Heart right ventricle (tissue), 16 donors: ENCODE results near the gene LENEP. TPM values are rescaled to one million over a fixed set of nuclear protein-coding genes. Genes with fewer than 3 reads are reported as not detected.
"Not testable (repeated sequence)": the region's sequence is repeated elsewhere in the genome, so short reads cannot be mapped to it uniquely, and the experiment has no call there.

Source experiments
- ATAC-seq, 8 donors: fragments of 200-7000 bp; cut with Tn5 transposase; one replicate each; pipeline ENCODE4 v1.9.1; 2020; ENCODE audit warnings: mild to moderate bottlenecking in 8 of 8, moderate library complexity in 8 of 8, moderate number of reproducible peaks in 1 of 8
- DNase-seq, 2 donors: peaks; one replicate each; pipeline ENCODE4 v3.0.0-alpha.2; 2020
- H3K27ac ChIP-seq, 10 donors: fragments of 200-600 bp; sonication (generic) in 2 of 10; one replicate each; pipeline versions ENCODE4 v1.5.0 to v1.8.0; 2020 to 2022; ENCODE audit warnings: mild to moderate bottlenecking in 3 of 10
- H3K27me3 ChIP-seq, 7 donors: fragments of 200-600 bp; one replicate each; pipeline ENCODE4 v1.8.0; 2021 to 2022; ENCODE audit warnings: mild to moderate bottlenecking in 2 of 7
- H3K36me3 ChIP-seq, 9 donors: fragments of 200-600 bp; sonication (generic) in 1 of 9; one replicate each; pipeline versions ENCODE4 v1.5.0 to v1.8.0; 2020 to 2022; ENCODE audit warnings: mild to moderate bottlenecking in 2 of 9
- H3K4me1 ChIP-seq, 9 donors: fragments of 200-600 bp; sonication (generic) in 1 of 9; one replicate each; pipeline versions ENCODE4 v1.5.0 to v1.8.0; 2020 to 2022; ENCODE audit warnings: mild to moderate bottlenecking in 4 of 9
- H3K4me3 ChIP-seq, 10 donors: fragments of 200-600 bp; sonication (generic) in 2 of 10; one replicate each; pipeline versions ENCODE4 v1.5.0 to v1.8.0; 2020 to 2022; ENCODE audit warnings: mild to moderate bottlenecking in 7 of 10, moderate library complexity in 2 of 10
- H3K9me3 ChIP-seq, 11 donors: fragments of 200-600 bp in 10 of 11; sonication (generic) in 2 of 11; one replicate each; pipeline versions ENCODE4 v1.5.0 to v1.8.0; 2013 to 2022; ENCODE audit warnings: mild to moderate bottlenecking in 2 of 11, control low read depth in 1 of 11, moderate library complexity in 1 of 11
- WGBS, 2 donors: extraction: QIAGEN DNeasy Blood & Tissue Kit; methylation state at CpG; one replicate each; pipeline ENCODE4 v1.1.7; 2013; ENCODE audit warnings: inconsistent platforms in 1 of 2; 5-methylcytosine and 5-hydroxymethylcytosine counted together
- intact Hi-C, 10 donors: fragments of 100-400 bp; cut with DNase I; formaldehyde crosslinking; loops; one replicate each; pipeline versions ENCODE4 v1.11.1 to v1.14.2; 2022
- polyA plus RNA-seq, 2 donors: library from polyadenylated mRNA; stranded (reverse); fragments of 200-250 nt; gene quantifications; one replicate each; pipeline ENCODE4 v1.2.3, GENCODE V29; 2013
- total RNA-seq, 10 donors: library from RNA; stranded (reverse); fragmentation: NEBNext Ultra II Directional in 3 of 10; extraction: Animal tissue kit (Norgen Biotek cat#: 25700) in 3 of 10; gene quantifications; one replicate each; pipeline versions ENCODE4 v1.2.1 to v1.2.4, GENCODE V29; 2021 to 2023
- TF ChIP-seq, protein P1 (sequence below), 9 donors: fragments of 200-600 bp; sonication (generic) in 2 of 9; IDR thresholded peaks; one replicate each; pipeline versions ENCODE4 v1.5.0 to v1.8.0; 2021 to 2022; ENCODE audit warnings: antibody characterized with exemption in 9 of 9, mild to moderate bottlenecking in 5 of 9, moderate library complexity in 1 of 9
- donor health status: Arrhythmogenic right ventricular cardiomyopathy.
- donor health status: ischemic (EF 13 %, LVEDD 7.1; RV severe dilation, severe dysfunction).
- donor health status: healthy with polysubstance abuse.
- donor health status: DM: no; HTN: yes; CAD: no.
- donor health status: DM: no; HTN: no; CAD: no.
- donor health status: ischemic (EF 25% LVEDD 6.9; RV normal size, moderate dysfunction).
- donor health status: ischemic (EF 25% LVEDD 5.7; RV mildly dilated, moderate dysfunction).
- donor health status: healthy.
- donor health status: DM: yes; HTN: yes; CAD: no.
- donor health status: Ischemic cardiomyopathy.
- donor health status: ischemic (EF 35%, LVEDD 5.7; RV mildly dilated, moderate dysfunction).
- donor health status: nonischemic (EF 11% LVEDD 7.7; RV severe dilation, severe dysfunction).
- donor health status: DM: yes; HTN: yes; CAD: no.
- donor health status: PGD.
- donor health status: ischemic (EF 29% LVEDD 5.4; RV normal size, mild dysfunction).
- donor health status: nonischemic (EF 23%, LVEDD 6.1; RV moderate dilation, normal function).

LENEP gene
- total and polyA plus RNA-seq, 12 donors = not detected

DNA sequence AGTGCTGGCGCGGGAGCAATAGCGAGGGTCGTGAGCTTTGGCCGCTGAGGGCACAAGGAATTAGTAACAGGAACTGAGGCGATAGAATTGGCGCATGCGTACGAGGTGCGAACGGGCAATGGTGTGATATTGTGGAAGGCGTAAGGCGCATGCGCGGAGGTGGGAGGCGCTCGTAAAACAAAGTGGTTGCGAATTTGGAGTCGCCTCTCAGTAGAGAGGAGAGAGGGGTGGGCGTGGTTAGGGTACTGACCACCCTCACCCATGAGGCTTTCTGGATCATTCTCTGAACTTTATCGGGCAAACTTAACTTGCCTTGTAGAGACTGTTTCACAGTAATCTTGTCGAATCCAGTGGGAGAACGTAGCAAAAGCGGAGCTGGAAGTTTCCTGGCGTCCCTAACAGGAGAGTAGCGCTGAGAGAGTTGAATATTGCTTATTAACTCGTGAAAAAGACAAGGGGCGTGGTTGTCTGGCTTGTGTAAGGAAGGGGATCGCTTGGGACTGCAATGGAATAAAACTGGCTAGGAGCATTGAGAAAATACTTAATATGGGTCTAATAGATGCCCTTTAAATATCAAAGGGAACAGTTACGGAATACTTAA, 18.5 kb upstream of the LENEP start:
- 0% methylated on average over 30 of the region's 30 CpGs for WGBS, 2 donors
- Histone ChIP-seq H3K4me3 (peak overlapping the region; percentile 41 to 89 (median 66)), H3K27ac (peak overlapping the region; percentile 71 to 100 (median 96)), H3K36me3 (peaks cover 0 to 17% (median 4%) of the 10 kb centered on the region in 9 donors), H3K9me3 (no peaks in the 10 kb centered on the region), H3K27me3 (no peaks in the 10 kb centered on the region), H3K4me1 (peaks cover 23 to 58% (median 43%) of the 10 kb centered on the region in 9 donors)
- TF ChIP-seq, protein P1, sequence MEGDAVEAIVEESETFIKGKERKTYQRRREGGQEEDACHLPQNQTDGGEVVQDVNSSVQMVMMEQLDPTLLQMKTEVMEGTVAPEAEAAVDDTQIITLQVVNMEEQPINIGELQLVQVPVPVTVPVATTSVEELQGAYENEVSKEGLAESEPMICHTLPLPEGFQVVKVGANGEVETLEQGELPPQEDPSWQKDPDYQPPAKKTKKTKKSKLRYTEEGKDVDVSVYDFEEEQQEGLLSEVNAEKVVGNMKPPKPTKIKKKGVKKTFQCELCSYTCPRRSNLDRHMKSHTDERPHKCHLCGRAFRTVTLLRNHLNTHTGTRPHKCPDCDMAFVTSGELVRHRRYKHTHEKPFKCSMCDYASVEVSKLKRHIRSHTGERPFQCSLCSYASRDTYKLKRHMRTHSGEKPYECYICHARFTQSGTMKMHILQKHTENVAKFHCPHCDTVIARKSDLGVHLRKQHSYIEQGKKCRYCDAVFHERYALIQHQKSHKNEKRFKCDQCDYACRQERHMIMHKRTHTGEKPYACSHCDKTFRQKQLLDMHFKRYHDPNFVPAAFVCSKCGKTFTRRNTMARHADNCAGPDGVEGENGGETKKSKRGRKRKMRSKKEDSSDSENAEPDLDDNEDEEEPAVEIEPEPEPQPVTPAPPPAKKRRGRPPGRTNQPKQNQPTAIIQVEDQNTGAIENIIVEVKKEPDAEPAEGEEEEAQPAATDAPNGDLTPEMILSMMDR (IDR thresholded peaks at IDR 0.05) = no peak
- DNase-seq (peak; percentile 93 to 96), ATAC-seq (peak; percentile 50 to 74 (median 69))
- intact Hi-C loops = loop anchor here in 6 of 10 donors (1.0 to 10.0 kb wide), 6 partner anchors 8 to 87 kb away; partner anchors contain the start of genes ADAM15 (in 2 of the 6), EFNA4 (in 2 of the 6) and FLAD1 (in 1 of the 6)

DNA sequence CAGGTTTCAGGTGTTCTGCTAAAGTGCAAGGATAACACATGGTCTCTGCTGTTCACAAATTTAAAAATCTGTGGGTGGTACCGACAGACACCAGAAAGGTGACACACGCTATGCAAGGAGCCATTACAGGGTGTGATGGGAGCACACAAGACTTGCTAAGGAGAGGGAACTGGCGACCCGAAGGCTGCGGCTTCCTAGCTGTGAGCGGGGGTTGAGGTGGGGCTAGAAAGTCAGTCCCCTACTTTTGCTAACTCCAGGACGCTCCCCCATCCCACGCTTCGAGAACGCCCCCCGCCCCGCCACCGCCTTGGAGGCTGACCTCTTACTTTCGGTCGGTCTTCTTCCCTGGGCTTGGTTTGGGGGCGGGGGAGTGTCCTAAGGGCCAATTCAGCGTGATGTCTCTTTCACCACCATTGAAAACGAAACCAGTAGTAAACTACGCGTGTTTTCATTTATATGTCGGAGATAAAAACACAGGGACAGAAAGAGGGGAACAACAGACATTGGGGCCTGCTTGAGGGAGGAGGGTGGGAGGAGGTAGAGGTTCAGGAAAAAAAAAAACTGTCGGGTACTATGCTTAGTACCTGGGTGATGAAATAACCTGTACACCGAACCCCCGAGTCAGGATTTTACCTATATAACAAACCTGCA, 17.9 kb upstream of the LENEP start:
- Histone ChIP-seq H3K4me3 (peak overlapping the region; percentile 41 to 89 (median 66)), H3K27ac (peak overlapping the region; percentile 71 to 100 (median 96)), H3K9me3 (no peaks in the 10 kb centered on the region), H3K4me1 (peaks cover 17 to 52% (median 37%) of the 10 kb centered on the region in 9 donors), H3K36me3 (peaks cover 0 to 23% (median 4%) of the 10 kb centered on the region in 9 donors), H3K27me3 (no peaks in the 10 kb centered on the region)
- intact Hi-C loops = loop anchor here in 4 of 10 donors (1.0 to 10.0 kb wide), 3 partner anchors 8 to 79 kb away; partner anchors contain the start of genes ADAM15 (in 1 of the 4) and FLAD1 (in 1 of the 4)
- no peak for ATAC-seq
- WGBS, 2 donors = 1% methylated on average over 24 of the region's 24 CpGs
- DNase-seq = peak; percentile 45 to 63
- TF ChIP-seq, protein P1 (IDR thresholded peaks at IDR 0.05) = no peak

DNA sequence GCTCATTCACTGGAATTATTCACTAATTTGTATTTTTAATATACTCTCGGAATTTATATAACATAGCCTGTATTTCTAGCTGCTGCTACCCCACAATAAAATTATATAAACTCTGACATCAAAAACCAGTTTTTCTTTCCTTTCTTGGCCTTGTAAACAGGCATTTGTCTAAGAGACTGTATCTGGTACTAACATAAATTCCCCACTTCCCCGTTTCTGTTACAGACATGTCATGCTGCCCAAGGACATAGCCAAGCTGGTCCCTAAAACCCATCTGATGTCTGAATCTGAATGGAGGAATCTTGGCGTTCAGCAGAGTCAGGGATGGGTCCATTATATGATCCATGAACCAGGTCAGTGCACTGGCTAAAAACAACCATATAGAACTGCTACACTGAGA, 15.6 kb upstream of the LENEP start:
- intact Hi-C loops = loop anchor here in 1 of 10 donors (10.0 kb wide), 1 partner anchor 77 kb away; the partner anchor contains the start of gene ADAM15
- not testable (repeated sequence) for H3K9me3 ChIP-seq, ATAC-seq, DNase-seq, H3K4me3 ChIP-seq, H3K27me3 ChIP-seq
- Histone ChIP-seq H3K36me3 (peaks cover 0 to 23% (median 4%) of the 10 kb centered on the region in 9 donors), H3K27ac (peak overlapping the region in 1 of 10 donors; percentile 97), H3K4me1 (peaks cover 7 to 39% (median 22%) of the 10 kb centered on the region in 9 donors)
- 78 to 83% methylated on average over 3 of the region's 3 CpGs for WGBS, 2 donors

DNA sequence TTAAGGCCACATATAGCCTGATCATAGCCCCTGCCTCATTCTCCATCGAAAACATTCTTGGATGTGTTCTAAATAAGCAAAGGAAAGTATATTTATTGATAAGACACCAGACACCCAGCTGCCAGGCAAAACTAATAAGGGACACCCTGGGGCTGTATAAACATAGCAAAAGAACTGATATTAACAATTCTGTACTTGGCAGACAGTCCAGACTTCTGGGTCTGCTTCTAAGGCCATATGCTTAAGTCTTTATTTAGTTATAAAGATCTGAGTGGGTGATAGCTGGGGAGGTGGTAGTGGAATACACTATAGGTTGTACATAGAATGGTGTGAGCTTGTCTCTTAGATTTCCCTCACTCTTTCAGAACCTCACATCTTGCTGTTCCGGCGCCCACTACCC, 15.0 kb upstream of the LENEP start:
- Histone ChIP-seq H3K27me3 (no peaks in the 10 kb centered on the region), H3K4me1 (peaks cover 4 to 34% (median 16%) of the 10 kb centered on the region in 9 donors), H3K4me3 (no peak overlapping the region), H3K9me3 (no peaks in the 10 kb centered on the region), H3K27ac (no peak overlapping the region), H3K36me3 (peaks cover 0 to 23% (median 4%) of the 10 kb centered on the region in 9 donors)
- TF ChIP-seq, protein P1 (IDR thresholded peaks at IDR 0.05) = no peak
- ATAC-seq (no peak), DNase-seq (no peak)
- WGBS, 2 donors = 93 to 96% methylated on average over 3 of the region's 3 CpGs
- intact Hi-C loops = loop anchor here in 1 of 10 donors (10.0 kb wide), 1 partner anchor 76 kb away; the partner anchor contains the start of gene ADAM15
